Measurements from ENCODE around the gene C10orf95.
"Not testable (repeated sequence)": the region's sequence is repeated elsewhere in the genome, so short reads cannot be mapped to it uniquely, and the experiment has no call there.

The C10orf95 gene

GRCh38 chr10:102463983-102464382 lies 12.6 kb upstream of the C10orf95 start:
- Histone ChIP-seq H3K27ac (ENCODE audit: low read depth, low read length) (no peak overlapping the region), H3K27me3 (ENCODE audit: control insufficient read depth, insufficient read depth, low read length) (peaks cover 6% of the 10 kb centered on the region; the same call in 1 of the 2 replicates), H3K4me1 (ENCODE audit: control insufficient read depth, insufficient read depth, low read length) (peaks cover 32% of the 10 kb centered on the region), H3K4me3 (ENCODE audit: low read depth, low read length) (no peak overlapping the region), H3K9me3 (ENCODE audit: control insufficient read depth, insufficient read depth, low read depth, low read length) (no peaks in the 10 kb centered on the region), H3K36me3 (ENCODE audit: control insufficient read depth, insufficient read depth, low read length) (no peaks in the 10 kb centered on the region; the same call in 1 of the 2 replicates), H3K9ac (ENCODE audit: low read length) (no peak overlapping the region)

- H3K4me3 ChIP-seq (ENCODE audit: low read depth, low read length) = peak overlapping the region; percentile 73
- peaks cover 6% of the 10 kb centered on the region; the same call in 1 of the 2 replicates for H3K27me3 ChIP-seq (ENCODE audit: control insufficient read depth, insufficient read depth, low read length)
- no peaks in the 10 kb centered on the region for H3K36me3 ChIP-seq (ENCODE audit: control insufficient read depth, insufficient read depth, low read length)
- peaks cover 30% of the 10 kb centered on the region for H3K4me1 ChIP-seq (ENCODE audit: control insufficient read depth, insufficient read depth, low read length)
- H3K9ac ChIP-seq (ENCODE audit: low read length) = no peak overlapping the region
- H3K9me3 ChIP-seq (ENCODE audit: control insufficient read depth, insufficient read depth, low read depth, low read length) = no peaks in the 10 kb centered on the region
- H3K27ac ChIP-seq (ENCODE audit: low read depth, low read length) = no peak overlapping the region
Observed at GRCh38 chr10:102462512-102463054, 11.2 kb upstream of the C10orf95 start.

GRCh38 chr10:102461187-102462054 lies 10.1 kb upstream of the C10orf95 start:
- Histone ChIP-seq H3K9ac (ENCODE audit: low read length) (peak overlapping the region; percentile 54), H3K27ac (ENCODE audit: low read depth, low read length) (peak overlapping the region; percentile 11; the same call in 1 of the 2 replicates), H3K9me3 (ENCODE audit: control insufficient read depth, insufficient read depth, low read depth, low read length) (no peaks in the 10 kb centered on the region), H3K4me3 (ENCODE audit: low read depth, low read length) (peak overlapping the region; percentile 73), H3K4me1 (ENCODE audit: control insufficient read depth, insufficient read depth, low read length) (peaks cover 33% of the 10 kb centered on the region), H3K36me3 (ENCODE audit: control insufficient read depth, insufficient read depth, low read length) (peaks cover 3% of the 10 kb centered on the region; the same call in 1 of the 2 replicates), H3K27me3 (ENCODE audit: control insufficient read depth, insufficient read depth, low read length) (peaks cover 6% of the 10 kb centered on the region; the same call in 1 of the 2 replicates)

- Histone ChIP-seq H3K27me3 (ENCODE audit: control insufficient read depth, insufficient read depth, low read length) (peaks cover 6% of the 10 kb centered on the region; the same call in 1 of the 2 replicates), H3K9ac (ENCODE audit: low read length) (peak overlapping the region; percentile 23), H3K4me3 (ENCODE audit: low read depth, low read length) (peak overlapping the region; percentile 73), H3K4me1 (ENCODE audit: control insufficient read depth, insufficient read depth, low read length) (peaks cover 39% of the 10 kb centered on the region), H3K27ac (ENCODE audit: low read depth, low read length) (peak overlapping the region; percentile 11; the same call in 1 of the 2 replicates), H3K9me3 (ENCODE audit: control insufficient read depth, insufficient read depth, low read depth, low read length) (no peaks in the 10 kb centered on the region), H3K36me3 (ENCODE audit: control insufficient read depth, insufficient read depth, low read length) (peaks cover 7% of the 10 kb centered on the region; the same call in 1 of the 2 replicates)
Observed at GRCh38 chr10:102460836-102461186, 9.5 kb upstream of the C10orf95 start.

- Histone ChIP-seq H3K9ac (ENCODE audit: low read length) (no peak overlapping the region), H3K9me3 (ENCODE audit: control insufficient read depth, insufficient read depth, low read depth, low read length) (no peaks in the 10 kb centered on the region), H3K36me3 (ENCODE audit: control insufficient read depth, insufficient read depth, low read length) (peaks cover 10% of the 10 kb centered on the region; the same call in 1 of the 2 replicates), H3K27ac (ENCODE audit: low read depth, low read length) (no peak overlapping the region), H3K27me3 (ENCODE audit: control insufficient read depth, insufficient read depth, low read length) (peaks cover 6% of the 10 kb centered on the region; the same call in 1 of the 2 replicates), H3K4me1 (ENCODE audit: control insufficient read depth, insufficient read depth, low read length) (peaks cover 54% of the 10 kb centered on the region), H3K4me3 (ENCODE audit: low read depth, low read length) (no peak overlapping the region)
Observed at GRCh38 chr10:102458656-102459055, 7.3 kb upstream of the C10orf95 start.

GRCh38 chr10:102457591-102458150 lies 6.3 kb upstream of the C10orf95 start:
- H3K9me3 ChIP-seq (ENCODE audit: control insufficient read depth, insufficient read depth, low read depth, low read length) = no peaks in the 10 kb centered on the region
- no peak overlapping the region for H3K4me3 ChIP-seq (ENCODE audit: low read depth, low read length)
- no peak overlapping the region for H3K9ac ChIP-seq (ENCODE audit: low read length)
- peaks cover 57% of the 10 kb centered on the region for H3K4me1 ChIP-seq (ENCODE audit: control insufficient read depth, insufficient read depth, low read length)
- no peak overlapping the region for H3K27ac ChIP-seq (ENCODE audit: low read depth, low read length)
- H3K27me3 ChIP-seq (ENCODE audit: control insufficient read depth, insufficient read depth, low read length) = peaks cover 6% of the 10 kb centered on the region; the same call in 1 of the 2 replicates
- H3K36me3 ChIP-seq (ENCODE audit: control insufficient read depth, insufficient read depth, low read length) = peaks cover 13% of the 10 kb centered on the region

- Histone ChIP-seq H3K36me3 (ENCODE audit: control insufficient read depth, insufficient read depth, low read length) (peaks cover 15% of the 10 kb centered on the region), H3K4me3 (ENCODE audit: low read depth, low read length) (no peak overlapping the region), H3K9ac (ENCODE audit: low read length) (peak overlapping the region; percentile 72), H3K27ac (ENCODE audit: low read depth, low read length) (peak overlapping the region; percentile 47), H3K9me3 (ENCODE audit: control insufficient read depth, insufficient read depth, low read depth, low read length) (no peaks in the 10 kb centered on the region), H3K4me1 (ENCODE audit: control insufficient read depth, insufficient read depth, low read length) (peaks cover 51% of the 10 kb centered on the region), H3K27me3 (ENCODE audit: control insufficient read depth, insufficient read depth, low read length) (peaks cover 4% of the 10 kb centered on the region; the same call in 1 of the 2 replicates)
Observed at GRCh38 chr10:102455893-102456471, 4.6 kb upstream of the C10orf95 start.

- H3K27ac ChIP-seq (ENCODE audit: low read depth, low read length) = peak overlapping the region; percentile 58
- H3K4me1 ChIP-seq (ENCODE audit: control insufficient read depth, insufficient read depth, low read length) = peaks cover 46% of the 10 kb centered on the region
- H3K4me3 ChIP-seq (ENCODE audit: low read depth, low read length) = peak overlapping the region; percentile 34
- peak overlapping the region; percentile 79 for H3K9ac ChIP-seq (ENCODE audit: low read length)
- not testable (repeated sequence) for H3K27me3 ChIP-seq (ENCODE audit: control insufficient read depth, insufficient read depth, low read length); H3K9me3 ChIP-seq (ENCODE audit: control insufficient read depth, insufficient read depth, low read depth, low read length)
- H3K36me3 ChIP-seq (ENCODE audit: control insufficient read depth, insufficient read depth, low read length) = peaks cover 15% of the 10 kb centered on the region
Observed at GRCh38 chr10:102454662-102455487, 3.5 kb upstream of the C10orf95 start.

- H3K4me1 ChIP-seq (ENCODE audit: control insufficient read depth, insufficient read depth, low read length) = peaks cover 52% of the 10 kb centered on the region
- H3K36me3 ChIP-seq (ENCODE audit: control insufficient read depth, insufficient read depth, low read length) = peaks cover 15% of the 10 kb centered on the region
- H3K27ac ChIP-seq (ENCODE audit: low read depth, low read length) = no peak overlapping the region
- H3K27me3 ChIP-seq (ENCODE audit: control insufficient read depth, insufficient read depth, low read length) = peaks cover 6% of the 10 kb centered on the region; the same call in 1 of the 2 replicates
- H3K9ac ChIP-seq (ENCODE audit: low read length) = peak overlapping the region; percentile 79
- H3K9me3 ChIP-seq (ENCODE audit: control insufficient read depth, insufficient read depth, low read depth, low read length) = no peaks in the 10 kb centered on the region
- H3K4me3 ChIP-seq (ENCODE audit: low read depth, low read length) = no peak overlapping the region
Observed at GRCh38 chr10:102453502-102453901, 2.2 kb upstream of the C10orf95 start.

GRCh38 chr10:102452672-102453340 lies 1.5 kb upstream of the C10orf95 start:
- H3K36me3 ChIP-seq (ENCODE audit: control insufficient read depth, insufficient read depth, low read length) = peaks cover 15% of the 10 kb centered on the region
- no peaks in the 10 kb centered on the region for H3K9me3 ChIP-seq (ENCODE audit: control insufficient read depth, insufficient read depth, low read depth, low read length)
- H3K27ac ChIP-seq (ENCODE audit: low read depth, low read length) = no peak overlapping the region
- no peak overlapping the region for H3K4me3 ChIP-seq (ENCODE audit: low read depth, low read length)
- H3K9ac ChIP-seq (ENCODE audit: low read length) = no peak overlapping the region
- H3K4me1 ChIP-seq (ENCODE audit: control insufficient read depth, insufficient read depth, low read length) = peaks cover 52% of the 10 kb centered on the region
- H3K27me3 ChIP-seq (ENCODE audit: control insufficient read depth, insufficient read depth, low read length) = peaks cover 6% of the 10 kb centered on the region; the same call in 1 of the 2 replicates

Data from HUES6 (cell line).